SIG-M5 treated with dmso at 0.1 percent for 504 hours (cell line): ENCODE data around the gene DESI2.
"Not testable (repeated sequence)": the region's sequence is repeated elsewhere in the genome, so short reads cannot be mapped to it uniquely, and the experiment has no call there.

ENCODE experiments used
- DNase-seq: peaks from one replicate; lab custom pipeline; 2025; ENCODE audit not compliant: unreplicated experiment; lab: John Stamatoyannopoulos, UW

The DESI2 gene

GRCh38 chr1:244704107-244704506 is 51.2 kb downstream of the DESI2 start:
- DNase-seq, result no peak

- no peak for DNase-seq
Measured at GRCh38 chr1:244705261-244706234, 52.6 kb downstream of the DESI2 start.

- DNase-seq, result no peak
Measured at GRCh38 chr1:244709076-244709475, 56.1 kb downstream of the DESI2 start.

- no peak for DNase-seq
Measured at GRCh38 chr1:244709476-244710368, 56.8 kb downstream of the DESI2 start.

GRCh38 chr1:244710474-244711062 is 57.6 kb downstream of the DESI2 start:
- no peak for DNase-seq

GRCh38 chr1:244712669-244713068 is 59.7 kb downstream of the DESI2 start:
- DNase-seq, result no peak

- DNase-seq, result peak; percentile 67
Measured at GRCh38 chr1:244713332-244713731, 60.4 kb downstream of the DESI2 start.

- no peak for DNase-seq
Measured at GRCh38 chr1:244727871-244728474, 75.0 kb downstream of the DESI2 start.

GRCh38 chr1:244730153-244730933 is 77.4 kb downstream of the DESI2 start:
- DNase-seq, result peak; percentile 17

GRCh38 chr1:244730934-244731434 is 78.1 kb downstream of the DESI2 start:
- no peak for DNase-seq

- DNase-seq, result no peak
Measured at GRCh38 chr1:244731651-244732050, 78.7 kb downstream of the DESI2 start.

GRCh38 chr1:244732851-244733450 is 80.0 kb downstream of the DESI2 start:
- no peak for DNase-seq

- peak; percentile 57 for DNase-seq
Measured at GRCh38 chr1:244735404-244735803, 82.5 kb downstream of the DESI2 start.

GRCh38 chr1:244735876-244736561 is 83.1 kb downstream of the DESI2 start:
- DNase-seq, result no peak

- DNase-seq, result not testable (repeated sequence)
Measured at GRCh38 chr1:244739140-244739539, 86.2 kb downstream of the DESI2 start.

GRCh38 chr1:244740027-244740617 is 87.2 kb downstream of the DESI2 start:
- not testable (repeated sequence) for DNase-seq

GRCh38 chr1:244741692-244742091 is 88.8 kb downstream of the DESI2 start:
- no peak for DNase-seq

- DNase-seq, result no peak
Measured at GRCh38 chr1:244749230-244750016, 96.5 kb downstream of the DESI2 start.
